GM12878 (cell line): ENCODE data around the gene OPRL1. TPM values are rescaled to one million over a fixed set of nuclear protein-coding genes. Genes with fewer than 3 reads are reported as not detected.
A peak's percentile ranks its signal among the peaks of the same experiment; 100 is the strongest.

Source experiments
- ATF7 ChIP-seq: fragments of 450-650 bp; IDR thresholded peaks from 2 replicates; pipeline ENCODE4 v1.6.1; 2016; ENCODE audit warnings: low read depth, mild to moderate bottlenecking
- CBFB ChIP-seq: IDR thresholded peaks from 2 replicates; pipeline ENCODE4 v1.6.1; 2016; ENCODE audit warnings: antibody characterized with exemption, low read depth
- CREB1 ChIP-seq: IDR thresholded peaks from 2 replicates; pipeline ENCODE4 v1.6.1; 2012; ENCODE audit warnings: low read depth, mild to moderate bottlenecking, inconsistent platforms
- CREM ChIP-seq: IDR thresholded peaks from 2 replicates; pipeline ENCODE4 v1.6.1; 2014; ENCODE audit warnings: antibody characterized with exemption, low read depth
- GABPA ChIP-seq: IDR thresholded peaks from 2 replicates; pipeline ENCODE4 v1.6.1; 2014; ENCODE audit warnings: antibody characterized with exemption, low read depth, mild to moderate bottlenecking, inconsistent platforms
- JUND ChIP-seq: IDR thresholded peaks from 2 replicates; pipeline ENCODE4 v1.6.1; 2012; ENCODE audit warnings: low read depth, mild to moderate bottlenecking, low read length, improper control_type of control experiment, moderate library complexity
- KDM1A ChIP-seq: fragments of 200-600 bp; sonication (generic); IDR thresholded peaks from 2 replicates; pipeline ENCODE4 v1.6.1; 2016; ENCODE audit warnings: borderline replicate concordance
- MAX ChIP-seq: IDR thresholded peaks from 2 replicates; pipeline ENCODE4 v1.6.1; 2012; ENCODE audit warnings: low read depth, low read length, improper control_type of control experiment
- MTA2 ChIP-seq: fragments of 450-650 bp; IDR thresholded peaks from 2 replicates; pipeline ENCODE4 v1.6.1; 2016; ENCODE audit warnings: low read depth, mild to moderate bottlenecking, moderate library complexity
- PAX5 ChIP-seq: IDR thresholded peaks from 2 replicates; pipeline ENCODE4 v1.6.1; 2011; ENCODE audit warnings: low read depth, low read length, borderline replicate concordance
- PBX3 ChIP-seq: IDR thresholded peaks from 2 replicates; pipeline ENCODE4 v1.6.1; 2011; ENCODE audit warnings: mild to moderate bottlenecking, low read depth, low read length, moderate library complexity; ENCODE audit not compliant: insufficient replicate concordance
- POU2F2 ChIP-seq: IDR thresholded peaks from 3 replicates; pipeline ENCODE4 v1.6.1; 2011; ENCODE audit warnings: low read depth, mild to moderate bottlenecking, low read length, borderline replicate concordance
- RAD51 ChIP-seq: fragments of 450-650 bp; IDR thresholded peaks from 2 replicates; pipeline ENCODE4 v1.6.1; 2016; ENCODE audit warnings: moderate library complexity, mild to moderate bottlenecking, inconsistent platforms
- SKIL ChIP-seq: fragments of 450-650 bp; IDR thresholded peaks from 2 replicates; pipeline ENCODE4 v1.6.1; 2017; ENCODE audit warnings: mild to moderate bottlenecking, low read depth, inconsistent platforms; ENCODE audit not compliant: poor library complexity, severe bottlenecking
- SMAD5 ChIP-seq: IDR thresholded peaks from 2 replicates; pipeline ENCODE4 v1.6.1; 2016; ENCODE audit warnings: antibody characterized with exemption, low read depth
- STAT1 ChIP-seq: fragments of 450-650 bp; conservative IDR thresholded peaks from 2 replicates; pipeline ENCODE4 v1.6.1; 2014; ENCODE audit warnings: antibody characterized with exemption, mild to moderate bottlenecking
- STAT3 ChIP-seq: IDR thresholded peaks from 2 replicates; pipeline ENCODE4 v1.6.1; 2011; ENCODE audit warnings: low read depth, low read length, improper control_type of control experiment
- TCF7 ChIP-seq: IDR thresholded peaks from 2 replicates; pipeline ENCODE4 v1.6.1; 2014; ENCODE audit warnings: antibody characterized with exemption, borderline replicate concordance
- WRNIP1 ChIP-seq: IDR thresholded peaks from 2 replicates; pipeline ENCODE4 v1.6.1; 2011; ENCODE audit warnings: low read depth, low read length, improper control_type of control experiment, borderline replicate concordance
- ZBTB33 ChIP-seq: fragments of 450-650 bp; IDR thresholded peaks from 2 replicates; pipeline ENCODE4 v1.6.1; 2017; ENCODE audit warnings: mild to moderate bottlenecking
- ZNF384 ChIP-seq: IDR thresholded peaks from 2 replicates; pipeline ENCODE4 v1.6.1; 2012; ENCODE audit warnings: low read depth, mild to moderate bottlenecking, low read length, improper control_type of control experiment, borderline replicate concordance
- ZNF687 ChIP-seq: fragments of 450-650 bp; IDR thresholded peaks from 2 replicates; pipeline ENCODE4 v1.6.1; 2017; ENCODE audit warnings: mild to moderate bottlenecking, moderate library complexity
- polyA plus RNA-seq, 11 experiments: library from polyadenylated mRNA; depleted of rRNA in 4 of 11; unstranded in 6 of 11; stranded (reverse) in 5 of 11; fragments of >200 nt; fragmentation: Nextera tagmentation in 4 of 11; fragmentation: Illumina TruSeq in 1 of 11; extraction: Ambion mirVana in 4 of 11; extraction: Trizol in 1 of 11; gene quantifications; 1 replicate in 1 of 11; 2 replicates in 10 of 11; pipeline versions ENCODE4 v1.2.1 to v1.2.3, GENCODE V29; 2011 to 2016; ENCODE audit warnings: inconsistent platforms in 2 of 11, missing spikeins in 2 of 11, low read depth in 1 of 11
- total RNA-seq, 4 experiments: library from RNA; depleted of rRNA in 3 of 4; stranded (reverse); fragments of >200 nt in 3 of 4; fragmentation: Illumina TruSeq in 1 of 4; extraction: Trizol in 1 of 4; gene quantifications; 2 replicates each; pipeline versions ENCODE4 v1.2.1 to v1.2.3, GENCODE V29; 2013 to 2021

The OPRL1 gene
- total and polyA plus RNA-seq, 10 of the 15 experiments (the other 5 are each of a cell fraction or from before 2014, with no cell fraction given) = 0.04 to 0.41 (median 0.24) TPM; not detected in 1

- peak; percentile 48; the same call in 1 of the 2 replicates for TF ChIP-seq ZNF687
- no peak for TF ChIP-seq MTA2
- no peak for TF ChIP-seq ATF7
- TF ChIP-seq PAX5 = no peak
- TF ChIP-seq SKIL = no peak
- TF ChIP-seq RAD51 = no peak
- TF ChIP-seq PBX3 = no peak
- 0 out of 2 replicates have a peak, but pooled peaks have one; percentile 48 for TF ChIP-seq CBFB
- TF ChIP-seq STAT1 = no peak
- TF ChIP-seq CREM = no peak
- TF ChIP-seq WRNIP1 = no peak
- TF ChIP-seq ZNF384 = no peak
- peak; percentile 44; the same call in 1 of the 2 replicates for TF ChIP-seq MAX
- TF ChIP-seq SMAD5 = peak; percentile 75
- no peak for TF ChIP-seq KDM1A
- TF ChIP-seq GABPA = no peak
- TF ChIP-seq POU2F2 = no peak
- TF ChIP-seq CREB1 = no peak
- no peak for TF ChIP-seq TCF7
- no peak for TF ChIP-seq STAT3
- no peak for TF ChIP-seq JUND
- TF ChIP-seq ZBTB33 = no peak
Measured at GRCh38 chr20:64037498-64038213, 42.2 kb upstream of the OPRL1 start (continued).
